OCI-LY7 (cell line): ENCODE results near the gene SLC10A7. TPM values are rescaled to one million over a fixed set of nuclear protein-coding genes. Genes with fewer than 3 reads are reported as not detected.

Source experiments
- BruUV-seq: library from RNA; stranded (reverse); fragments of 400-500 nt; replicated peaks from 2 replicates; lab custom pipeline; 2021; lab: Mats Ljungman, UMichigan
- CTCF ChIA-PET: fragments of 300-600 bp; sonication (Branson Sonifier 250); formaldehyde crosslinking; loops from one replicate; lab custom pipeline; 2022; ENCODE audit warnings: antibody characterized with exemption; ENCODE audit not compliant: unreplicated experiment; lab: Charles Lee
- POLR2A ChIA-PET: fragments of 300-600 bp; sonication (Branson Sonifier 250); formaldehyde crosslinking; loops from one replicate; lab custom pipeline; 2022; ENCODE audit warnings: antibody characterized with exemption; lab: Charles Lee
- DNase-seq: peaks from one replicate; pipeline ENCODE4 v3.0.0-alpha.2; 2015; ENCODE audit warnings: low spot score
- H2AFZ ChIP-seq: fragments of 200-600 bp; sonication (generic), shearing (Covaris generic); 2 replicates; pipeline ENCODE4 v1.6.1; 2014; ENCODE audit warnings: mild to moderate bottlenecking, antibody characterized with exemption, low read length, moderate library complexity
- H3K27ac ChIP-seq: fragments of 200-600 bp; sonication (generic); 2 replicates; pipeline ENCODE4 v1.5.1; 2014; ENCODE audit warnings: mixed run types, low read depth, mild to moderate bottlenecking, moderate library complexity, low read length, inconsistent platforms; ENCODE audit not compliant: poor library complexity, severe bottlenecking
- H3K36me3 ChIP-seq: fragments of 200-600 bp; sonication (generic); 2 replicates; pipeline ENCODE4 v1.6.1; 2014; ENCODE audit warnings: mild to moderate bottlenecking, antibody characterized with exemption, low read length, moderate library complexity, mixed read lengths; ENCODE audit not compliant: insufficient read depth
- H3K4me1 ChIP-seq: fragments of 200-600 bp; sonication (generic); 2 replicates; pipeline ENCODE4 v1.5.1; 2014; ENCODE audit warnings: mild to moderate bottlenecking, low read length; ENCODE audit not compliant: insufficient read depth, poor library complexity, severe bottlenecking
- H3K4me2 ChIP-seq: fragments of 200-600 bp; sonication (generic); 2 replicates; pipeline ENCODE4 v1.6.1; 2014; ENCODE audit warnings: mild to moderate bottlenecking, low read length
- H3K4me3 ChIP-seq: fragments of 200-600 bp; sonication (generic); 2 replicates; pipeline ENCODE4 v1.5.1; 2014; ENCODE audit warnings: mild to moderate bottlenecking, low read depth, low read length; ENCODE audit not compliant: poor library complexity, severe bottlenecking
- H3K79me2 ChIP-seq: fragments of 200-600 bp; sonication (generic); 2 replicates; pipeline ENCODE4 v1.6.1; 2016; ENCODE audit warnings: low read depth, mild to moderate bottlenecking, low read length, moderate library complexity, mixed read lengths; ENCODE audit not compliant: insufficient read depth
- H3K9me2 ChIP-seq: fragments of 200-600 bp; sonication (generic); 2 replicates; pipeline ENCODE4 v1.6.1; 2016; ENCODE audit warnings: mild to moderate bottlenecking, low read length, mixed read lengths; ENCODE audit not compliant: insufficient read depth
- H3K9me3 ChIP-seq: fragments of 200-600 bp; sonication (generic); 2 replicates; pipeline ENCODE4 v1.6.1; 2014; ENCODE audit warnings: mild to moderate bottlenecking, mixed run types, low read length, mixed read lengths
- H4K20me1 ChIP-seq: fragments of 200-600 bp; sonication (generic); 2 replicates; pipeline ENCODE4 v1.6.1; 2014; ENCODE audit warnings: mild to moderate bottlenecking, antibody characterized with exemption, low read length, moderate library complexity, mixed read lengths; ENCODE audit not compliant: insufficient read depth
- CTCF ChIP-seq: fragments of 200-600 bp; sonication (generic); conservative IDR thresholded peaks from 2 replicates; pipeline ENCODE4 v1.5.1; 2014; ENCODE audit warnings: mild to moderate bottlenecking, antibody characterized with exemption, low read length, moderate library complexity, mixed read lengths
- EZH2phosphoT487 ChIP-seq: fragments of 200-600 bp; sonication (generic); IDR thresholded peaks from 2 replicates; pipeline ENCODE4 v1.6.1; 2018; ENCODE audit warnings: low read depth, borderline replicate concordance, mild to moderate bottlenecking, mixed run types, antibody characterized with exemption, low read length, moderate library complexity, mixed read lengths
- intact Hi-C: fragments of 100-400 bp; cut with micrococcal nuclease; formaldehyde crosslinking; loops from one replicate; pipeline ENCODE4 v1.10.0; 2022; ENCODE audit not compliant: unreplicated experiment
- total RNA-seq, 2 experiments: library from RNA; depleted of rRNA in 1 of 2; stranded (reverse); fragments of >200 nt in 1 of 2; shearing (Covaris generic) in 1 of 2; gene quantifications; 2 replicates each; pipeline ENCODE4 v1.2.3, GENCODE V29; 2014 to 2022

SLC10A7 gene
- total RNA-seq, 2 experiments from 2014 or later, result 16.8 to 18.9 TPM

- Histone ChIP-seq H3K4me1 (no peaks in the 10 kb centered on the region), H3K36me3 (no peaks in the 10 kb centered on the region), H3K4me2 (no peak overlapping the region), H3K9me3 (no peaks in the 10 kb centered on the region), H3K4me3 (no peak overlapping the region), H3K79me2 (no peaks in the 10 kb centered on the region), H3K27ac (no peak overlapping the region), H2AFZ (no peak overlapping the region), H4K20me1 (no peaks in the 10 kb centered on the region), H3K9me2 (no peaks in the 10 kb centered on the region)
- intact Hi-C loops, result no loop called here
- no peak for TF ChIP-seq CTCF
- no peak for TF ChIP-seq EZH2phosphoT487
- ChIA-PET CTCF (no interaction called here), POLR2A (no interaction called here)
- no TSS peak for BruUV-seq
- DNase-seq, result no peak
Measured at GRCh38 chr4:146398896-146399445, 122.8 kb downstream of the SLC10A7 start.

- ChIA-PET POLR2A (no interaction called here), CTCF (no interaction called here)
- no peak overlapping the region for H3K4me3 ChIP-seq
- TF ChIP-seq CTCF (no peak), EZH2phosphoT487 (no peak)
- no peaks in the 10 kb centered on the region for H3K4me1 ChIP-seq
- no peaks in the 10 kb centered on the region for H3K79me2 ChIP-seq
- intact Hi-C loops, result no loop called here
- H3K9me2 ChIP-seq, result no peaks in the 10 kb centered on the region
- no TSS peak for BruUV-seq
- H3K27ac ChIP-seq, result no peak overlapping the region
- no peak overlapping the region for H3K4me2 ChIP-seq
- H3K36me3 ChIP-seq, result no peaks in the 10 kb centered on the region
- no peak for DNase-seq
- H4K20me1 ChIP-seq, result no peaks in the 10 kb centered on the region
- no peak overlapping the region for H2AFZ ChIP-seq
- H3K9me3 ChIP-seq, result no peaks in the 10 kb centered on the region
Measured at GRCh38 chr4:146398404-146398803, 123.3 kb downstream of the SLC10A7 start.

- Histone ChIP-seq H3K4me3 (no peak overlapping the region), H4K20me1 (no peaks in the 10 kb centered on the region), H3K36me3 (no peaks in the 10 kb centered on the region), H3K9me3 (no peaks in the 10 kb centered on the region), H3K9me2 (no peaks in the 10 kb centered on the region), H3K79me2 (no peaks in the 10 kb centered on the region), H3K4me2 (no peak overlapping the region), H3K4me1 (no peaks in the 10 kb centered on the region), H3K27ac (no peak overlapping the region), H2AFZ (no peak overlapping the region)
- ChIA-PET CTCF (no interaction called here), POLR2A (interaction anchor here (0.6 to 1.2 kb wide), 10 partner anchors 12 to 801 kb away, joined by 3 to 4 read pairs (median 3); no protein-coding TSS in a partner anchor)
- DNase-seq, result no peak
- TF ChIP-seq CTCF, result no peak
- TF ChIP-seq EZH2phosphoT487, result no peak
- no TSS peak for BruUV-seq
- intact Hi-C loops, result no loop called here
Measured at GRCh38 chr4:146389561-146389960, 132.2 kb downstream of the SLC10A7 start.
